ENCODE results near the gene ERAL1.

Gene ERAL1

DNA sequence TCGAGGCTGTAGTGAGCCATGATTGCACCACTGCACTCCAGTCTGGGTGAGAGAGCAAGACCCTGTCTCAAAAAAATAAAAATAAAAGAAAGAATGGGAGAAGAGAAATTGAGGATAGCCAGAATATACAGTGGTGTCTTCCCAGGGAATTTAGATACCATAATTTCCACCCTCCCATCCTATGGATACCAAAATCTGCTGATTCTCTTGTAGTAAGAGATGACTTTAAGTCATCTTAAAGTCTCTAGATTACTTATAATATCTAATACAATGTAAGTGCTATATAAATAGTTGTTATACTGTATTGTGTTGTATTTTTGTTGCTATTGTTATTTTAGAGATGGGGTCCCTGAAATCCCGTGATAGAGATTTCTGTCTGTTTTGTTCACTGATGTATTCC, 1.5 kb upstream of the ERAL1 start:
- Histone ChIP-seq H3K27ac (ENCODE audit: low read depth, low read length, severe bottlenecking) (no peak overlapping the region), H3K36me3 (ENCODE audit: control insufficient read depth, insufficient read depth, low read length) (peaks cover 24% of the 10 kb centered on the region), H3K4me1 (ENCODE audit: control insufficient read depth, insufficient read depth, low read length, poor library complexity, severe bottlenecking) (peaks cover 8% of the 10 kb centered on the region), H3K9me3 (ENCODE audit: control insufficient read depth, low read length) (no peaks in the 10 kb centered on the region), H3K4me3 (ENCODE audit: extremely low read depth, insufficient read depth, low read length, poor library complexity, severe bottlenecking) (no peak overlapping the region)
- 83 to 92% methylated on average over 1 to 2 of the region's 2 CpGs for WGBS, 2 experiments (ENCODE audit: insufficient coverage in 2 of 2)

GRCh38 chr17:28855336-28855679, 492 bp downstream of the ERAL1 start:
- Histone ChIP-seq H3K9me3 (ENCODE audit: control insufficient read depth, low read length) (no peaks in the 10 kb centered on the region), H3K4me1 (ENCODE audit: control insufficient read depth, insufficient read depth, low read length, poor library complexity, severe bottlenecking) (peaks cover 8% of the 10 kb centered on the region), H3K4me3 (ENCODE audit: extremely low read depth, insufficient read depth, low read length, poor library complexity, severe bottlenecking) (peak overlapping the region; percentile 83), H3K27ac (ENCODE audit: low read depth, low read length, severe bottlenecking) (peak overlapping the region; percentile 43), H3K36me3 (ENCODE audit: control insufficient read depth, insufficient read depth, low read length) (peaks cover 39% of the 10 kb centered on the region)
- WGBS, 2 experiments (ENCODE audit: insufficient coverage in 2 of 2), result 15 to 19% methylated on average over 4 of the region's 5 CpGs

GRCh38 chr17:28856028-28856574, 1.3 kb downstream of the ERAL1 start:
- 96 to 100% methylated on average over 4 to 5 of the region's 5 CpGs for WGBS, 2 experiments (ENCODE audit: insufficient coverage in 2 of 2)
- Histone ChIP-seq H3K27ac (ENCODE audit: low read depth, low read length, severe bottlenecking) (no peak overlapping the region), H3K9me3 (ENCODE audit: control insufficient read depth, low read length) (no peaks in the 10 kb centered on the region), H3K4me1 (ENCODE audit: control insufficient read depth, insufficient read depth, low read length, poor library complexity, severe bottlenecking) (peaks cover 8% of the 10 kb centered on the region), H3K36me3 (ENCODE audit: control insufficient read depth, insufficient read depth, low read length) (peaks cover 44% of the 10 kb centered on the region), H3K4me3 (ENCODE audit: extremely low read depth, insufficient read depth, low read length, poor library complexity, severe bottlenecking) (no peak overlapping the region)

GRCh38 chr17:28857905-28858800, 3.3 kb downstream of the ERAL1 start:
- WGBS, 2 experiments (ENCODE audit: insufficient coverage in 2 of 2), result 94 to 96% methylated on average over 2 of the region's 3 CpGs
- H3K9me3 ChIP-seq (ENCODE audit: control insufficient read depth, low read length), result no peaks in the 10 kb centered on the region
- H3K4me3 ChIP-seq (ENCODE audit: extremely low read depth, insufficient read depth, low read length, poor library complexity, severe bottlenecking), result no peak overlapping the region
- no peak overlapping the region for H3K27ac ChIP-seq (ENCODE audit: low read depth, low read length, severe bottlenecking)
- H3K36me3 ChIP-seq (ENCODE audit: control insufficient read depth, insufficient read depth, low read length), result peaks cover 44% of the 10 kb centered on the region
- H3K4me1 ChIP-seq (ENCODE audit: control insufficient read depth, insufficient read depth, low read length, poor library complexity, severe bottlenecking), result peaks cover 12% of the 10 kb centered on the region

DNA sequence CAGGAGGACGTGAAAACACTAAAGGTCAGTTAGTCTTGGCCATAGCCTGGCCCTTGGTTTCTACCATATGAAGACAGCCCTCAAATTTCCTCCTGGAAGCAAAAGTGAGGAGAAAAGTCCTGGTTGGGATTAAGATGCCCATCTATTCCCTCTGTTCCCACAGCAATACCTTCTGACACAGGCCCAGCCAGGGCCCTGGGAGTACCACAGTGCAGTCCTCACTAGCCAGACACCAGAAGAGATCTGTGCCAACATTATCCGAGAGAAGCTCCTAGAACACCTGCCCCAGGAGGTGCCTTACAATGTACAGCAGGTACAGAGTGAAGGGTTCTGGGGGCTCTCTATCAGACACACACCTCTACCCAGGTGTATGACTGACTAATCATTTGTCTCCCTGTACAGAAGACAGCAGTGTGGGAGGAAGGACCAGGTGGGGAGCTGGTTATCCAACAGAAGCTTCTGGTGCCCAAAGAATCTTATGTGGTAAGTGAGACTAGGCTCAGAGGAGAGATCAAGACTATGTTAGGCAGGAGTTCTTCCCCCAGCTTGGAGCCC, 4.1 kb downstream of the ERAL1 start:
- H3K36me3 ChIP-seq (ENCODE audit: control insufficient read depth, insufficient read depth, low read length), result peaks cover 45% of the 10 kb centered on the region
- no peak overlapping the region for H3K27ac ChIP-seq (ENCODE audit: low read depth, low read length, severe bottlenecking)
- 71 to 92% methylated on average over 2 of the region's 2 CpGs for WGBS, 2 experiments (ENCODE audit: insufficient coverage in 2 of 2)
- H3K4me1 ChIP-seq (ENCODE audit: control insufficient read depth, insufficient read depth, low read length, poor library complexity, severe bottlenecking), result peaks cover 12% of the 10 kb centered on the region
- no peaks in the 10 kb centered on the region for H3K9me3 ChIP-seq (ENCODE audit: control insufficient read depth, low read length)
- H3K4me3 ChIP-seq (ENCODE audit: extremely low read depth, insufficient read depth, low read length, poor library complexity, severe bottlenecking), result no peak overlapping the region

- Histone ChIP-seq H3K36me3 (ENCODE audit: control insufficient read depth, insufficient read depth, low read length) (peaks cover 47% of the 10 kb centered on the region), H3K27ac (ENCODE audit: low read depth, low read length, severe bottlenecking) (no peak overlapping the region), H3K9me3 (ENCODE audit: control insufficient read depth, low read length) (no peaks in the 10 kb centered on the region), H3K4me3 (ENCODE audit: extremely low read depth, insufficient read depth, low read length, poor library complexity, severe bottlenecking) (no peak overlapping the region), H3K4me1 (ENCODE audit: control insufficient read depth, insufficient read depth, low read length, poor library complexity, severe bottlenecking) (peaks cover 10% of the 10 kb centered on the region)
- WGBS, 2 experiments (ENCODE audit: insufficient coverage in 2 of 2), result 89 to 92% methylated on average over 4 of the region's 4 CpGs
Observed at GRCh38 chr17:28860363-28860808, 5.6 kb downstream of the ERAL1 start.

DNA sequence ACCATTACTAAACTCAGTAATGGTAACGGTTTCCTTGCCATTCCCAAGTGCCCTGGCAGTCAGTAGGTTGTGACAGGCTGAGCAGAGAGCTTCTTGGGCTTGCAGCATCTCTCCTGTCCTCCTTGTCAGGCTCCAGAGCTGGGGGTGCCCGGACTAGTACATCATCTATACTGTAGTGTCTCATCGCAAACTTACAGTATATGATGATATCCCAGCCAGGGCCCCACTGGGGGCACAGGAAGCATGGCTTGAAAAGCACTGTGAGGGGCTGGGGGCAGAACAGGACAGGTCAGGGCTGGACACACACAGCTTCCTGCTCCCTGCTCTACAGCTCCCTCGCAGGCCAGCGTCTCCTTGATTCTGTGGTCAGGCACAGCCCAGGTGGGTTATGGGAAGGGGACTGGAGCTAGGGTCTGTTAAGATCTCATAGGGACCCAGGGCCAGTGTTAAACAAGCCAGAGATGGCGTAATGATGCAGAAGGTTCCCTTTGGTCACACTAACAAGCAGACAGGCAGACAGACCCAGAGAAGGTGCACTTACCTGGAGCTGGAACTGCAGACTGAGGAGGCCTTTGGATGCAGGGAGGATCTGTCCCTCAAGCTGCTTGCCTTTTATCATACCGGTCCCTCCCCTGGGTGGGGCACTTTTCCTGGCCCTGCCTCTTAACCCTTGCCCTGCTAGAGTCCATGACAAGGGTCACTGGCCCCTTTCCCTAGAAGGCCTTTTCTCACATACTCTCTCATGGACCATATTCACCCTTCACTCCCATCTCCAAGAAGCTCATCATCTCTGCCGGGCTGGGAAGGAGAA, 6.8 kb downstream of the ERAL1 start:
- Histone ChIP-seq H3K9me3 (ENCODE audit: control insufficient read depth, low read length) (no peaks in the 10 kb centered on the region), H3K36me3 (ENCODE audit: control insufficient read depth, insufficient read depth, low read length) (peaks cover 39% of the 10 kb centered on the region), H3K4me3 (ENCODE audit: extremely low read depth, insufficient read depth, low read length, poor library complexity, severe bottlenecking) (no peak overlapping the region), H3K4me1 (ENCODE audit: control insufficient read depth, insufficient read depth, low read length, poor library complexity, severe bottlenecking) (peaks cover 11% of the 10 kb centered on the region), H3K27ac (ENCODE audit: low read depth, low read length, severe bottlenecking) (no peak overlapping the region)
- 66 to 78% methylated on average over 6 of the region's 8 CpGs for WGBS, 2 experiments (ENCODE audit: insufficient coverage in 2 of 2)

- H3K27ac ChIP-seq (ENCODE audit: low read depth, low read length, severe bottlenecking), result no peak overlapping the region
- H3K9me3 ChIP-seq (ENCODE audit: control insufficient read depth, low read length), result no peaks in the 10 kb centered on the region
- peaks cover 11% of the 10 kb centered on the region for H3K4me1 ChIP-seq (ENCODE audit: control insufficient read depth, insufficient read depth, low read length, poor library complexity, severe bottlenecking)
- 86 to 100% methylated on average over 1 of the region's 3 CpGs for WGBS, 2 experiments (ENCODE audit: insufficient coverage in 2 of 2)
- no peak overlapping the region for H3K4me3 ChIP-seq (ENCODE audit: extremely low read depth, insufficient read depth, low read length, poor library complexity, severe bottlenecking)
- H3K36me3 ChIP-seq (ENCODE audit: control insufficient read depth, insufficient read depth, low read length), result peaks cover 30% of the 10 kb centered on the region
Observed at GRCh38 chr17:28862561-28862960, 7.7 kb downstream of the ERAL1 start.

DNA sequence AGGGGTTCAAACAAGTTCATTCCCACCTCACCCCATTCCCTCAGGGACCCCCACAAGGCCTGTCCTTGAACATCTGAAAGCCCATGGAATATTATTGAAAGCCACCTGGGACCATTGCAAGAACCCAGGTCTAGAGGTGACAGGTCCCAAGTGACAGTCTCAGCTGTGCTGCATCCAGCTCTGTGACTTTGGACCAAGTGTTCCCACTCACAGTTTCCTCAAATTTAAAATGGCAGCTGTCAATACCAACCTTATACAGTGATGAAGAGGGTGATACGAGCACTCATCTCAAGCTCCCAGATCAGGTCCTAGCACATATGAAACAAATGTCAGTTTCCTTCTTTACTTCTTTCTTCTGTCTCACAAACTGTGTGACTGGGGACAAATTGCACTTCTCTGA, 9.1 kb downstream of the ERAL1 start:
- WGBS, 2 experiments (ENCODE audit: insufficient coverage in 2 of 2), result 83% methylated on average over 1 of the region's 1 CpG; no CpG with 5 or more reads in 1 of the 2 experiments
- no peak overlapping the region for H3K4me3 ChIP-seq (ENCODE audit: extremely low read depth, insufficient read depth, low read length, poor library complexity, severe bottlenecking)
- no peaks in the 10 kb centered on the region for H3K9me3 ChIP-seq (ENCODE audit: control insufficient read depth, low read length)
- no peak overlapping the region for H3K27ac ChIP-seq (ENCODE audit: low read depth, low read length, severe bottlenecking)
- H3K4me1 ChIP-seq (ENCODE audit: control insufficient read depth, insufficient read depth, low read length, poor library complexity, severe bottlenecking), result peaks cover 11% of the 10 kb centered on the region
- H3K36me3 ChIP-seq (ENCODE audit: control insufficient read depth, insufficient read depth, low read length), result peaks cover 16% of the 10 kb centered on the region

GRCh38 chr17:28864991-28865849, 10.4 kb downstream of the ERAL1 start:
- H3K4me1 ChIP-seq (ENCODE audit: control insufficient read depth, insufficient read depth, low read length, poor library complexity, severe bottlenecking), result peaks cover 11% of the 10 kb centered on the region
- peak overlapping the region; percentile 84 for H3K27ac ChIP-seq (ENCODE audit: low read depth, low read length, severe bottlenecking)
- no peak overlapping the region for H3K4me3 ChIP-seq (ENCODE audit: extremely low read depth, insufficient read depth, low read length, poor library complexity, severe bottlenecking)
- peaks cover 9% of the 10 kb centered on the region for H3K36me3 ChIP-seq (ENCODE audit: control insufficient read depth, insufficient read depth, low read length)
- 77 to 86% methylated on average over 5 to 8 of the region's 11 CpGs for WGBS, 2 experiments (ENCODE audit: insufficient coverage in 2 of 2)
- no peaks in the 10 kb centered on the region for H3K9me3 ChIP-seq (ENCODE audit: control insufficient read depth, low read length)

All from mesodermal cell (in vitro differentiated cells).